HG02678 (cell line): ENCODE measurements around the gene TACC2.

Experiments
- ATAC-seq: cut with Tn5 transposase; IDR thresholded peaks from one replicate; pipeline ENCODE4 v1.9.1; 2021; ENCODE audit warnings: mild to moderate bottlenecking, moderate library complexity; ENCODE audit not compliant: unreplicated experiment

TACC2 gene

DNA sequence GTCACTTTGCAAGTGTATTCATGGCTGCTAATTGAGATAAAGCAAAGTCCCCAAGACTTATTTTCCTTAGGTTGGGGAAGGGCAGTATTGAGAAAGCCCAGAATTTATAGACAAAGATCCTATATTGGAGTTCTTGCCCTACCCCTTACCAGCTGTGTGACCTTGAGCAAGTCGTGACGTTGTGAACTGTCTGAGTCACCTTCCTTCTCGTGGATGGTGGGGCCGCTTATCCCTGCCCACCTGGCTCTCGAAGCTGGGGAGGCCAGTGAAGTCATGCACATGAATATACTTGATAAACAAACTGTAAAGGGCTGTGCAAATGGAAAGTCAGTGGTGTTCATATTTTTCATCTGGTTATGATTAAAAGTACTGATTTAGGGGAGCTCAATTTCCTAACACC is 127.4 kb downstream of the TACC2 start:
- ATAC-seq, result no peak

DNA sequence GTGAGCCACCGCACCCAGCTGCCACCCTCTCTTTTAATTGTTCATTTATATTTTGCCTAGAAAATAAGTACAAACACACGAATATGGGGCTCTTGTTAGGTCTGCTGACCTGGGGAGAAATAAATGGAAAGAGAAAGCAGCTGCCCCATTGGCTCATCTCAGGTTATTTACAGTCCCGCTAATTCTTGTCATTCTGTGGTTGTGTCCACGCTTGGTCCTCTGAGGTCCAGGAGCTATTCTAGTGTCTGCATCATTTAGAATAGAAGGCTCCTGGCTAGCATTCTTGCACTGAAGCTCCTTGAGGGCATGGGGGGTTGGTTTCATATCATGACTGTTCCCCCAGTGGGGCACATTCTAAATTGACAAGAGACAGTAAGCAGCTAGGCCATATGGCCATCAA is 128.5 kb downstream of the TACC2 start:
- no peak for ATAC-seq

DNA sequence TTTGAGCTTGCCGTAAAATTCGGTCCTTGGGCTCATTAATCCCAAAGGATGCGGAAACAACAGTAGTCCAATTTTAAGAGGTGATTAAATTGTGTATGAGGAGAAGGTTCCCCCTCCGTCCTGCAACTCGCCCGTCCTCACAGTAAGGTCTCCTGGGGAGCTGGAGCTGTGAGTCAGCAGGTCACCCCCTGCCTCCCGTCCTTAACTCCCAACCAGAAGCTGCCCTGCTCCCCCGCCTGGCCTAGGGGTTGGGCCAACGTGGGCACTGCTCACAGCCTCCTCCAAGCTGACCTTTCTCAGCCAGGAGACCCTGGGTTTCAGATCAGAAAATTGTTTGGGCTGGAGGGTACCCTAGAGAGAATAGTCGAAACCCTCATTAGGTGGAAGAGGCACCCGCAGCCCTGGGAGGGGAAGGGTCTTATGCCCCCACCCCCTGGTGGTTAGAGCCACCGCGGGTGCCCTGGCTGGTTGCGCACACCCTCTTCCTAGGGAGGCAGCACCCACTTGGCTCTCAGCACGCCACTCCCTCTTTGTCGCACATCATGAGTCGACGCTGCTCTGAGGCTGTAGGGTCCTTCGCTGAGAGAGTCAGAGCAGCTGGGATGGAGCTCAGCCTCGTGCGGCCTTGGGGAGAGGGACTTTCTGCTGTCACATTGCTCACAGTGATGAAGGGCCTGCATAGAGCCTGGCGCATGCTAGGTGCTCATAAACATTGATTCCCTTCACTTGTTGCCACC is 131.2 kb downstream of the TACC2 start:
- ATAC-seq, result no peak

DNA sequence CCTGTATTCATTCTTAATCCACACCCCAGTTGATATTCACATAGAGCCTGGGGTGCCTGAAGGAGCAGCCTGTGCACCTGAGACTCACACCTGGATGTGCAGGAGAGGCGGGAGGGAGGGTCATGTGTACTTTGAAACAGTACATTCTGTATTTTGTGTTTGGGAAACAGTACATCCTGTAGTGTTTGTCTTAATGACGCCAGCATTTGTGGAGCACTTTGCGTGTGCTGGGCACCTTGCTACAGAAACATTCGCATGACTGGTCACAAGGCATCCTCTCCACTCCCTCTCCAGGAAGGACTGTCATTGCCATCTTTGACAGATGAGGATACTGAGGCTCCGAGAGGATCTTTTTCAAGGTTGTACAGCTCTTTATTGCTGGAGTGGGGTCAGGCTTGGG is 132.1 kb downstream of the TACC2 start:
- ATAC-seq, result no peak

DNA sequence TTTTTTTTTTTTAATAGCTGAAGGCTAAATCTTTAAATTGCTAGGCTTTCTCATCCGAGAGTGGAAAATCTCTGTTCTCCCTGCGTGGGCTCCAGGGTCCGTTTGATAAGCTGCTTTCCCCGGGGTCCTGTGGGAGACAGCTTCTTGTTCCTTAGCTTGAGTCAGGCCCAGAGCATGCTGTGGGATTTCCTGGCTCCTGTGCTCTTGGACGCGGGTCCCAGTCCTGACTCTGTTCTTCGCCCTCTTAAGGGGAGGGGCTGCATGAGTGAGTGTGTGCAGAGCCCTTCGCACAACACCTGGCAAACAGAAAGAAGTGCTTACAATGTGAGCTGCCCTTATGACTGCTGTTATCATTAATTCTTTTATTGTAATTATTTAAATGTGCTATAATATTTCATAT is 133.5 kb downstream of the TACC2 start:
- no peak for ATAC-seq

DNA sequence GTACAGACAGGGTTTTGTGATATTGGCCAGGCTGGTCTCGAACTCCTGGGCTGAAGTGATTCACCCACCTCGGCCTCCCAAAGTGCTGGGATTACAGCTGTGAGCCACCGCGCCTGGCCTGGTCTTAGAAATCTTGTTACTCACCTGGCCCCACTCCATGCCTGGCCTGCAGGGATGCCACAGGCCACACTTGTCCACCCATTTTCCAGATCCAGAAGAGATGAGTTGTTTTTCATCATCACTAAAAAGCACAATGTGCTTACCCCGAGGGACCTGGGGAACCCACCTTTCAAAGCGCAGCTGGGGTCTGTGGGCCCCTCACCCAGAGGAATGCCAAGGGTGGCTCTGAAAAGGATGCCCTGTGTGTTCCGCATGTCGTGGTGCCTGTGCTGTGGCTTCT is 134.2 kb downstream of the TACC2 start:
- ATAC-seq, result no peak

DNA sequence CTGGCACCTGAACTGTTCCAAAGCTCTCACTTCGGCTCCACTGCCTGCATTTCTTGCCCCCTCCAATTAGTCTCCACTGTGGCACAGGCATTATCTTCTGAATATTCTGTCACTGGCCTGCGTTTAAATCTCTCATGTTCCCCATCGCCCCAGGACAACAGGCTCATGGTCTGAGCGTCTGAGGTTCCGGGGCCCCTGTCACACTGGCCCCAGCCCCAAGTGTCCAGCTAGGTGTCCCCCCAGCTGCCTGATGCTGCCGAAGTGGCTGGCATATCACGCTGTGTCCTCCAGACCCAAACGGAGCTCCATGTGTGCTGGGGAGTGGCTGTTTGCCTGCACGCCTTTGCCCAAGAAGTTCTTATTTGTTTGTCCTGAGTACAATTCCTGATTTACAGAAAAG is 135.4 kb downstream of the TACC2 start:
- no peak for ATAC-seq

DNA sequence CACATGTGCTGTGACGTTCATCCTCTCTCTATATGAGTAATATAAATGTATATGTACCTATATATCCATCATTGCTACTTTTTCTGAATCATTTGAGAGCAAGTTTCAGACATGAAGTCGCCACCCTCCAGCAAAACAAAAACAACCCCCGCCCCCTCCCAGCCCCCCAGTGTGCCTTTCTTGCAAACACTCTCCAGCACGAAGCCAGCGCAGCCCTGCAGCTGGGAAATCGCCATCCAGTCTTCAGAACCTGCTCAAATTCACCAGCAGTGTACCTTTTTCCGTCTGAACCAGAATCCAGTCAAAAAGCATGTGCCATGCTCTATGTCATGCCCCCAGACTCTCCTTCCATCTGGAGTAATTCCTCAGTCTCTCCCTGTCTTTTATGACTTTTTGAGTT is 135.8 kb downstream of the TACC2 start:
- no peak for ATAC-seq

DNA sequence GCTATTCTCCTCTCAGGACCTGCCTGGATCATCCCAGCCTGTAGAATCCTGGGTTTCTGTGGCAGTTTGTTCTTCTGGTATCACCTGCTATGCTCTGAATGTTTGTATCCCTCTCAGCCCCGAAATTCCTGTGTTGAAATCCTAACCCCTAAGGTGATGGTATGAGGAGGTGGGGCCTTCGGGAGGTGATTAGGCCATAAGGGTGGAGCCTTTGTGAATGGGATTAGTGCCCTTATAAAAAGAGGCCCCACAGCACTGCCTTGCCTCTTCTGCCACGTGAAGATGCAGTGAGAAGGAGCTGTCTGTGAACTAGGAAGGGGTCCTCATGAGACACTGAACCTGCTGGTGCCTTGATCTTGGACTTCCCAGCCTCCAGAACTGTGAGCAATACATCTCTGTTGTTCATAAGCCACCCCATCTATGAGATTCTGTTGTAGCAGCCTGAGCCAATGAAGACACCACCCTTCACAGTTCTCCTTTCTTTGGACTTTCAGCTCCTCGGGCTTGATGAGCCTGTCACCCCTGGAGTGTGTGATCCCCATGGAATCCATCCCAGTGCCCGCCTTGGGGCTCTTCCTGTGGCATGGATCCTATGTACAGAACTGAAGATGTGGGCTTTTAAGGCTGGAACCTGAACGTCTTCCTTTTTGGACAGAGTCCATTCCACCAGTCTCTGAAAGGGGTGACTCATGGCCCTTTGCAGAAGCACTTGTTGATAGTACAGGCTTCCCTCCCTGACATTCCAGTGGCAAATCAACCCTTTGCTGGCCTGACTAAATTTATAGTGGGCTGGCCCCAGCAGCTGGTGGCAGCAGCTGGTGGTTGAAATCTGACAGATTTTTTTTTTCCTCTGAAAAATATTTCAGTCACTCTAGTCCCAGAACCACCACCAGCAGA is 138.0 kb downstream of the TACC2 start:
- no peak for ATAC-seq

DNA sequence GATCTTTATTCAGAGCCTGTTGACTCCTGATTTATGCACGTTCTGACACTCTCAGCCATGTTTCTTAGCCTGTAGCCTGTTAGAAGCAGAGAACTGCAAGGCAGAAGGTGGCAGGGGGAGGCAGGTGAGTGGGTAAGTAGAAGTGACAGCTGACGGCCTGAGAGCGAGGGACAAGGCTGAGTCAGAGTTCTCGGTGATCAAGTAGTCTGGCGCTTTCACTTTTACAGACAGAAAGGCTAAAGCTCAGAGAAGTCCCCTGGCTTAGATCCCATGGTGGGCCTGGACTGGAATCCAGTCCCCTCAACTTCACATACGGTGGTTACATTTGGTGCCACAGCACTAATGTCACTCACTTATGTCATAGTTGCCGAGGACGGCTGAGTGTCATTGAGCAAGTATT is 139.0 kb downstream of the TACC2 start:
- ATAC-seq, result no peak

DNA sequence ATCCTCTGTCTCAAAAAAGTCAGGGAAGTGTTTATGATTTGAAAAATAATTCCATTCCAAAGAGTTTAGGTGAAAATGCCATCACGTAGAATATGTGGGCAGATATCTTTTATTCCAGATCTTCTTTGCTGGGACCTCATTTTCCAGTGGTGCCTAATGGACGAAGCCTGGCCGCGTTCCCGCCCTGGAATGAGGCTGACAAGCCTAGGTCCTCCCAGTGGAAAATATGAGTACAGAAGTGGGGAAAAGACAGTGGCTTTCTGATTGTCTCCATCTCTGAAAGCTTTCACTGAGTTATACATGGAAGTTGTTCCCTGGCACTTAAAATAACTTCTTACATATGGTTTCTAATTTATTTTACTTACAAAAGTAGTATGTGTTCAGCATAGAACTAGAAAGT is 139.4 kb downstream of the TACC2 start:
- ATAC-seq, result no peak

DNA sequence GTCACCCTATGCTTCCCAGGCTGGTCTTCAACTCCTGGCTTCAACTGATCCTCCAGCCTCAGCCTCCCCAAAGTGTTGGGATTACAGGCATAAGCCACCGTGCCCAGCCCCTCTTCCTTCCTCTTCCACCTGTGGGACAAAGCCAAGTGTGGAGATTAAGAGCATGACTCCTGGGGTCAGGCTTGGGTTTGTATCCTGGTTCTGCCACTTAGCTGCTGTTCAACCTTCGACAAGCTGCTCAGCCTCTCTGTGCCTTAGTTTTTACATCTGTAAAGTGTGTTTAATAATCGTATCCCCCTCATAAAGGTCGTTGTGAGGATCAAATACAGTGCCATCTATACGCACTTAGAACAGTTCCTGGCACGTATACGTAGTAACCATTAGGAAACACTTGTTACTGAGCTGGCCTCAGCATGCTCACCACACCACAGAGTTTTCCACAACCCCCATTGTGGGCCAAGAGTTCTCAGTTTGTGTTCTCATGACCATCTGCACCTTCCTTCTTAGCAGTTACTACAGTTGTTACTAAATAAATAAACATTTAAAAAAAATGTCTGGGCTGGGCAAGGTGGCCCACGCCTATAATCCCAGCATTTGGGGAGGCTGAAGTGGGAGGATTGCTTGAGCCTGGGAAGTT is 141.6 kb downstream of the TACC2 start:
- no peak for ATAC-seq

DNA sequence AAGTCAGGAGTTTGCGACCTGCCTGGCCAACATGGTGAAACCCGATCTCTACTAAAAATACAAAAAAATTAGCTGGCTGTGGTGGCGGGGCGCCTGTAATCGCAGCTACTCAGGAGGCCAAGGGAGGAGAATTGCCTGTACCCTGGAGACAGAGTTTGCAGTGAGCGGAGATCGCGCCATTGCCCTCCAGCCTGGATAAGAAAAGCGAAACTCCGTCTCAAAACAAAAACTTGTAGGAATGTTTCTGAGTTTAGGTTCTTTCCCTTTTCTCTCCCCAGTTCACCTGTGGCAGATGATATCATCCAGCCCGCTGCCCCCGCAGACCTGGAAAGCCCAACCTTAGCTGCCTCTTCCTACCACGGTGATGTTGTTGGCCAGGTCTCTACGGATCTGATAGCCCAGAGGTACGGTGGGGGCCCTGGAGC is 143.4 kb downstream of the TACC2 start:
- no peak for ATAC-seq

DNA sequence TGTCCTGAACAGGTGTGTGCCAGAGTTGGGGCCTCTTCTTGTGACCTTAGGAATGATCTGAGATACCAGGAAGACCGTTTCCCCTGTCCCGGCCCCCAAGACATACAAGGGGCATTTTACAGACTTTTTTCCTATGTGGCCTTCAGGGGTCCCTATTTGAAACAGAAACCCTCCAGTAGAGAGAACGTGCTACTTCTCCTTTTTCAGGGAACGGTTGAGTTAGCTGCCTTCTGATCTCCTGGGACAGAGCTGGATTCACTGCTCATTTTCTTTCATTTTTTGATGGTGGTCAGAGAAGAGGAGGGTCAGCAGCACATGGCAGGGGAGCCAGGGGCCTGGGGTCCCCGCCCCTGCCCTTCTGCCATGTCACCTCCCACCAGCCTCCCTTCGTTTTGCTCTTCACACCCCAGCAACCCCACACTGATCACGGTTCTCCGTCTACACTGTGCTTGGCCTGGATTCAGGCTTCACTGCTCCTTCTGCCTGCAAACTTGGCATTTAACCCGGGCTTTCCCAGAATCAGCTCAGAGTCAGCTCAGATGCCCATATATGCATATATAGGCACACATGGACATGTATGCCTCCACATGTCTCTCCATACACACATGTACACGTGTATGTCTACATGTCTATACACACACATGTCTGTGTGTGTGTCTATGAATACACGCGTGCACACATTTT is 144.1 kb downstream of the TACC2 start:
- ATAC-seq, result no peak

DNA sequence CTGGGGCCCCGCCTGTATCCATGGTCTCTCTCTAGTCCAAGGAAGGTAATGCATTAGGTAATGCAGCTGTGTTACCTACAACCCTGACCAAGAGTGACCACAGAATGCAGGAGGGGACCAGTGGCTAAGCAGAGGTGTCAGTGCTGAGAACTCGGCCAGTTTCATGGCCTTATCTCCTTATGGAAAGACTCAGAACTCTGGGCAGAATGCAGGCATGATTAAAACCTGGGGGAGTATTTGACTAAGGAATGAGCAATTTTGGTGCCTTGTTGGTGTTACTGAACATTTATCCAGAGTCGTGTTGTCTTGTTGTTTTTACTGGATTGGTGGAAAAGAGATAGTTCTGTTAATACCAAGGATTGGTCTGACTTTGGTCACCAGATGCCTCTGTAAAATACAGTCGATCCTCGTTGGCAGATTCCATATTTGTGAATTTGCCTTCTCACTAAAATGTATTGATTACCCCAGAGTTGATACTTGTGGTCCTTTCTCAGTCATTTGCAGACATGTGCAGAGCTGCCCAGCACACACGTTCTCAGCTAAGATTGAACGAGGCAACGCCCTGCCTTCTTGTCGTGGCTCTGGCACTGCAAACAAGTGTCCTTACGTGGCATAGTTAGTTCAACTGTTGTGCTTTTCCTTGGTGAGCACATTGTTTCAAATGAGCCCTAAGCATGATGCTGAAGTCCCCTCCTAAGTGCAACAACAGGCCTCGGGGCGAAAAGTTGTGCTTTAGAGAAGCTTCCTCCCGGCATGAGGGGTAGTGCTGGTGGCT is 146.5 kb downstream of the TACC2 start:
- no peak for ATAC-seq

DNA sequence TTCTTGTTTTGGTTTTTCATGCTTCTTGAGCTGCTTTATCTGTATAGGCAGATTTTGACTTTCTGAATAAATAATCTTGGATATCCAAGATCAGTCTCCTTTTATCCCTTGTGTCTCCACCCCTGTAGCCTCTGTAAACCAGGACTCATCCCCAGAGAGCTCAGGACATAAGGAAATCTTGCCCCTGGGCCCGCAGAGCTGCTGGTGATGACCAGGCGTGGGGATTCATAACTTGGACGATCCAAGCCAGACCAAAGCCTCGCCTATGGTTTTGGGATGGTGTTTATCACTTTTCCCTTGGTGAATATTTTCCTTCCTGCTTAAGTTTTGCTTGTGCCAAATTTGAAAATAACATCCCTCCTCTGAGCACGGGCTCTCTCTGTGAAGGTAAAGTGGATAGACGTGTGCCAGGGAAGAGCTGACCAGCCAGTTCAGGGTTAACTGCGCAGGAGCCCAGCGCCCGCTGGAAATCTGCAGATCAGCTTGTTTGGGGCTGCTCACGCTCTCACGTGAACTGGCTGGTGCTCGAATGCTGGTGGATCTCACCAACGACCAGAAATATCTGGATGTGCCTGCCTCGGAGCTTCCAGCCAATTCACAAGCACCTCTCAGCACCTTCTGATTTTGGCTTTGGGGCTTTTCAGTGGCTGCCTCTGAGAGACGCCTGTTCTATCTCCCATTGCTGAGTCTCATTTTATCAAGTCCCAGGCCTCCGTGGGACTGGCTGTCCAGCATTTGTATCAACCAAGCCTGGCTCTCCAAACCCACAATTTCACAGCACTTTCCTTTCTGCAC is 150.1 kb downstream of the TACC2 start:
- no peak for ATAC-seq

DNA sequence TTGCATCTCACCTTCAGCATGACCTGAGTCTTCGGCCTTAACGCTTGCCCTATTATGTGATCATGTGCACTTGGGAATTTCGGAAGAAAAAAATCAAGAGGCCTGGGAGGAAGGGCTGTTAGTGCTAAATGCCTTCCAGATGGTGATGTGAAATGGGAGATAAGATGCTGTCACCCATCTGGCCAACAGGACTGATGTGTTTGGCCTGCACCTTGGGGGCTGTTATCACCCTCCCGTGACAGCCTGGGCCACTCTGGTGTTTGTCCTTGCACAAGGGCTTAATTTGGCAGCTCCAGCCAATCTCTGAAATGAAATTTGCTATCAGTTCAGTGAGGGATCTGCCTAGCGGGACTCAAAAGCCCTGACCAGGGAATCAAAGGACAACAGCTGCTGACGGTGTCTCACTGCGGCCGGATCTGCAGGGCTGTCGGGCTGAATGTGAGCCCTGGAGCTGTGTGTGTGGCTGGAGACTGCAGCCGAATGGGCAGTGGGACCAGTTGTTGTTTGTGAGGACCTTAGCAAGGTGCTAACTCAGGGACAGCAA is 150.7 kb downstream of the TACC2 start:
- no peak for ATAC-seq

DNA sequence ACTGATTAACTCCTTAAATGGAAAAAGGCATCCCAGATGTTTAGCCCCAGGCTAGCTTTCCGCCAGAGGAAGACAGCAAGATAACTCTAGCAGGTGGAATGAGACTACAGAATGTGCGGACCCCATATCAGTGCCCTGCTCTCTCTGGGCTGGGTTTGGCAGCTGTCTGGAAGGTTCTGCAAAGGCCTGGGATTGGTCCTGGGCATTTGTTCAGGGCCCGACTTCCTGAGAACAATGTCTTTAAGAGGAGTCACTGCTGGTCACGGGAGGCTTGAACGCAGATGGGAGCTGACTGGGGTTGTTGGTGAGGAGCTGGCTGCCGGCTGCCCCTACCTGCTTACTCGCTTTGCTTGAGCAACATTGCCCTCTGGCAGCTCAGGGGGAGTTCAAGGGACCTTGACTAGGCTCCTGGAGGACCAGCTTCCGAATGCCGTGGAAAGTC is 151.5 kb downstream of the TACC2 start:
- ATAC-seq, result no peak

DNA sequence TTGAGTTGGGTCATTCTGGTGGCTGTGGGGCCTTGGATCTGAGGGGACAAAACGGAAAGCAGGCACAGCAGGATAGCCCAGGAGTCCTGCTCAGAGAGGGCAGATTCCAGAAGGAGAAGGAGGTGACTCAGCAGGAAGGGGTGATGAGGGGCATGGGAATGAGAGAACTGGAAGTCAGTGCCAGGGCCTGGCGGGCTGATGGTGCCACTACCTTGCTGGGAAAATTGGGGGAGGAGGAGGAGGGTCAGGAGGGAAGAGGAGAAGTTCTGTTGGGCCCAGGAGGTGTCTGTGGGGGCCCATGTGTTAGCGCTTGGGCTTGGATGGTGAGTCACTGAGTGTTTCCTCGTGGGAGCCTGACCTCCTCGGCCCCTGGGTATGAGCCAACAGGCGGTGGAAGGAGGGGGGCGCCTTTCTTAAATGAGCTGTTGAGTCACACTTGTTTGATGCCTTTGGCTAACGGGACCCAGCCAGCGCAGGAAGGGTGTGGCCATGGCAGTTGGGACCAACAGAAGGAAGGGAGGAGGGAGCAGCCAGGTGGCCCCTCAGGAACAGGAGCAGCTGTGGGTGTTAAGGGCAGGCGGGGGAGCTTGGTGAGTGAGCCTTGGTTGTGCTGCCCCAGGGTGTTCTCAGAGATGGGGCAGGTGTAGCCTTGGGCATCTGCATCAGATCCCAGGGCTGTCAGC is 152.1 kb downstream of the TACC2 start:
- ATAC-seq, result no peak
